Measurements from ENCODE around the gene LSM5. TPM values are rescaled to one million over a fixed set of nuclear protein-coding genes. Genes with fewer than 3 reads are reported as not detected.
A peak's percentile ranks its signal among the peaks of the same experiment; 100 is the strongest.

The LSM5 gene
- total and polyA plus RNA-seq, 9 of the 15 experiments (the other 6 are each of a cell fraction or from before 2014, with no cell fraction given): 36.3 to 620 (median 186) TPM

GRCh38 chr7:32495298-32496051 is 5.3 kb upstream of the LSM5 start, which contains the start of gene AVL9 (continued):
- TF ChIP-seq RBM17 (IDR thresholded peaks at IDR 0.05; ENCODE audit: borderline replicate concordance, low read depth, low read length) (no peak), UBTF (IDR thresholded peaks at IDR 0.05; ENCODE audit: borderline replicate concordance in 1 of 2, low read depth in 2 of 2, low read length in 2 of 2) (peak in 1 of 2 experiments; percentile 62; a peak in 2 of 4 replicates), NCOA1 (IDR thresholded peaks at IDR 0.05; ENCODE audit: low read depth) (no peak), CBX1 (IDR thresholded peaks at IDR 0.05; ENCODE audit: low read depth) (peak; percentile 73; the same call in 1 of the 2 replicates), ZNF407 (IDR thresholded peaks at IDR 0.05; ENCODE audit: low read depth) (no peak), MECOM (CRISPR knock-in tag; IDR thresholded peaks at IDR 0.05) (no peak), NFE2 (IDR thresholded peaks at IDR 0.05; ENCODE audit: low read depth) (no peak), ZNF764 (CRISPR knock-in tag; IDR thresholded peaks at IDR 0.05; ENCODE audit: low read depth) (no peak)

Measured in K562 (cell line).